Stimulated activated naive B cell treated with anti-CD40 and anti-IgM and Interleukin-4, amounts not matched to agents 10 μg/mL and 1 μg/mL and 100 μg/mL, for 72 hours (primary cell): ENCODE results near the gene DBF4.
A peak's percentile ranks its signal among the peaks of the same experiment; 100 is the strongest.
"Not testable (repeated sequence)": the region's sequence is repeated elsewhere in the genome, so short reads cannot be mapped to it uniquely, and the experiment has no call there.

Experiments used
- ATAC-seq, 2 donors: fragments of 150-1000 bp; cut with Tn5 transposase; replicated peaks; 2 replicates each; pipeline ENCODE4 v1.10.0; 2021; ENCODE audit warnings: moderate library complexity in 1 of 2
- DNase-seq: peaks from one replicate; pipeline ENCODE4 v3.0.0; 2021
- H3K27ac Mint-ChIP-seq: one replicate; pipeline ENCODE4 v1.8.0; 2022; ENCODE audit warnings: mild to moderate bottlenecking, mixed read lengths
- H3K27me3 Mint-ChIP-seq, 2 donors: one replicate each; pipeline ENCODE4 v1.8.0; 2022; ENCODE audit warnings: mixed read lengths in 2 of 2
- H3K36me3 Mint-ChIP-seq, 2 donors: one replicate each; pipeline ENCODE4 v1.8.0; 2022; ENCODE audit warnings: mixed read lengths in 2 of 2, mild to moderate bottlenecking in 1 of 2
- H3K4me1 Mint-ChIP-seq, 2 donors: one replicate each; pipeline ENCODE4 v1.8.0; 2022; ENCODE audit warnings: mixed read lengths in 2 of 2, mild to moderate bottlenecking in 1 of 2
- H3K4me3 Mint-ChIP-seq, 2 donors: one replicate each; pipeline ENCODE4 v1.8.0; 2022; ENCODE audit warnings: mild to moderate bottlenecking in 2 of 2, mixed read lengths in 2 of 2, moderate library complexity in 1 of 2
- H3K9me3 Mint-ChIP-seq, 2 donors: one replicate each; pipeline ENCODE4 v1.8.0; 2022; ENCODE audit warnings: mixed read lengths in 2 of 2, mild to moderate bottlenecking in 1 of 2

Gene DBF4

GRCh38 chr7:87912121-87912520 lies 35.8 kb downstream of the DBF4 start:
- DNase-seq, result no peak
- H3K27ac Mint-ChIP-seq, result no peak overlapping the region
- H3K4me3 Mint-ChIP-seq, result no peak overlapping the region
- no peaks in the 10 kb centered on the region for H3K27me3 Mint-ChIP-seq
- no peaks in the 10 kb centered on the region for H3K9me3 Mint-ChIP-seq
- H3K4me1 Mint-ChIP-seq, result no peaks in the 10 kb centered on the region
- no peak for ATAC-seq
- H3K36me3 Mint-ChIP-seq, result peaks cover 4 to 14% of the 10 kb centered on the region in 2 donors

- Mint-ChIP-seq H3K27me3 (peaks cover 6 to 17% of the 10 kb centered on the region in 2 donors), H3K36me3 (no peaks in the 10 kb centered on the region), H3K27ac (no peak overlapping the region), H3K4me3 (no peak overlapping the region), H3K9me3 (no peaks in the 10 kb centered on the region), H3K4me1 (no peaks in the 10 kb centered on the region)
- DNase-seq, result no peak
- ATAC-seq, result no peak
Measured at GRCh38 chr7:87918740-87919139, 42.4 kb downstream of the DBF4 start.

GRCh38 chr7:87919875-87920274 lies 43.6 kb downstream of the DBF4 start:
- ATAC-seq (no peak), DNase-seq (no peak)
- Mint-ChIP-seq H3K27ac (no peak overlapping the region), H3K27me3 (peaks cover 6 to 17% of the 10 kb centered on the region in 2 donors), H3K4me3 (no peak overlapping the region), H3K4me1 (no peaks in the 10 kb centered on the region), H3K9me3 (no peaks in the 10 kb centered on the region), H3K36me3 (no peaks in the 10 kb centered on the region)

GRCh38 chr7:87920578-87920977 lies 44.3 kb downstream of the DBF4 start:
- H3K4me1 Mint-ChIP-seq, result no peaks in the 10 kb centered on the region
- no peaks in the 10 kb centered on the region for H3K36me3 Mint-ChIP-seq
- DNase-seq (no peak), ATAC-seq (no peak)
- H3K9me3 Mint-ChIP-seq, result no peaks in the 10 kb centered on the region
- peaks cover 6 to 17% of the 10 kb centered on the region in 2 donors for H3K27me3 Mint-ChIP-seq
- H3K4me3 Mint-ChIP-seq, result no peak overlapping the region
- no peak overlapping the region for H3K27ac Mint-ChIP-seq

GRCh38 chr7:87922759-87923395 lies 46.6 kb downstream of the DBF4 start:
- H3K9me3 Mint-ChIP-seq, DNase-seq, H3K4me3 Mint-ChIP-seq, ATAC-seq, H3K27ac Mint-ChIP-seq, H3K36me3 Mint-ChIP-seq: not testable (repeated sequence)
- peaks cover 6 to 22% of the 10 kb centered on the region in 2 donors for H3K27me3 Mint-ChIP-seq
- peaks cover 8 to 13% of the 10 kb centered on the region in 2 donors for H3K4me1 Mint-ChIP-seq

GRCh38 chr7:87926581-87927461 lies 50.5 kb downstream of the DBF4 start:
- Mint-ChIP-seq H3K4me1 (peaks cover 8 to 13% of the 10 kb centered on the region in 2 donors), H3K27ac (peak overlapping the region; percentile 89), H3K36me3 (no peaks in the 10 kb centered on the region), H3K27me3 (peaks cover 0 to 19% of the 10 kb centered on the region in 2 donors), H3K4me3 (peak overlapping the region; percentile 31 to 54), H3K9me3 (no peaks in the 10 kb centered on the region)
- peak; percentile 68 for DNase-seq
- ATAC-seq, result peak; percentile 96 to 99

- peaks cover 10 to 21% of the 10 kb centered on the region in 2 donors for H3K4me1 Mint-ChIP-seq
- ATAC-seq, result no peak
- peak overlapping the region; percentile 88 to 94 for H3K4me3 Mint-ChIP-seq
Measured at GRCh38 chr7:87933605-87933952, 57.3 kb downstream of the DBF4 start.

GRCh38 chr7:87933953-87934698 lies 57.8 kb downstream of the DBF4 start, which contains the start of gene ADAM22:
Gene ADAM22 (plus strand): TSS chr7:87934251. CDS start chr7:87934466, 215 bp downstream.
- peak within 1 kb of the TSS; percentile 81 for H3K27ac Mint-ChIP-seq
- ATAC-seq, result peak; percentile 95 to 99
- H3K36me3 Mint-ChIP-seq, result no peaks in the 10 kb centered on the region

More at GRCh38 chr7:87933605-87933952, 57.3 kb downstream of the DBF4 start:
- Mint-ChIP-seq H3K9me3 (no peaks in the 10 kb centered on the region), H3K27me3 (peaks cover 0 to 23% of the 10 kb centered on the region in 2 donors), H3K27ac (no peak overlapping the region), H3K36me3 (no peaks in the 10 kb centered on the region)
- no peak for DNase-seq

GRCh38 chr7:87934699-87935383 lies 58.5 kb downstream of the DBF4 start:
- Mint-ChIP-seq H3K4me3 (peak overlapping the region; percentile 88 to 94), H3K9me3 (no peaks in the 10 kb centered on the region), H3K27ac (peak overlapping the region; percentile 81), H3K27me3 (peaks cover 4 to 22% of the 10 kb centered on the region in 2 donors), H3K36me3 (no peaks in the 10 kb centered on the region), H3K4me1 (peaks cover 10 to 21% of the 10 kb centered on the region in 2 donors)
- DNase-seq, result peak; percentile 5
- ATAC-seq, result peak; percentile 1 to 2

More at GRCh38 chr7:87933953-87934698, 57.8 kb downstream of the DBF4 start, which contains the start of gene ADAM22:
- Mint-ChIP-seq H3K27me3 (peaks cover 4 to 22% of the 10 kb centered on the region in 2 donors), H3K9me3 (no peaks in the 10 kb centered on the region), H3K4me1 (peaks cover 10 to 21% of the 10 kb centered on the region in 2 donors), H3K4me3 (peak within 1 kb of the TSS; percentile 88 to 94)
- peak; percentile 81 for DNase-seq

- Mint-ChIP-seq H3K4me3 (peak overlapping the region; percentile 88 to 94), H3K4me1 (peaks cover 10 to 21% of the 10 kb centered on the region in 2 donors), H3K9me3 (no peaks in the 10 kb centered on the region), H3K36me3 (no peaks in the 10 kb centered on the region), H3K27ac (no peak overlapping the region), H3K27me3 (peaks cover 4 to 22% of the 10 kb centered on the region in 2 donors)
- ATAC-seq (no peak), DNase-seq (no peak)
Measured at GRCh38 chr7:87935384-87935706, 59.1 kb downstream of the DBF4 start.

- no peaks in the 10 kb centered on the region for H3K36me3 Mint-ChIP-seq
- ATAC-seq (no peak), DNase-seq (no peak)
- H3K27ac Mint-ChIP-seq, result no peak overlapping the region
- peaks cover 4 to 12% of the 10 kb centered on the region in 2 donors for H3K27me3 Mint-ChIP-seq
- H3K4me3 Mint-ChIP-seq, result no peak overlapping the region
- H3K4me1 Mint-ChIP-seq, result no peaks in the 10 kb centered on the region
- no peaks in the 10 kb centered on the region for H3K9me3 Mint-ChIP-seq
Measured at GRCh38 chr7:87941138-87941537, 64.8 kb downstream of the DBF4 start.

- Mint-ChIP-seq H3K27ac (no peak overlapping the region), H3K4me3 (no peak overlapping the region)
Measured at GRCh38 chr7:87944547-87944946, 68.3 kb downstream of the DBF4 start.

GRCh38 chr7:87945926-87946325 lies 69.6 kb downstream of the DBF4 start:
- not testable (repeated sequence) for H3K4me1 Mint-ChIP-seq, ATAC-seq, H3K9me3 Mint-ChIP-seq, H3K4me3 Mint-ChIP-seq, DNase-seq, H3K36me3 Mint-ChIP-seq, H3K27me3 Mint-ChIP-seq, H3K27ac Mint-ChIP-seq

More at GRCh38 chr7:87944547-87944946, 68.3 kb downstream of the DBF4 start:
- Mint-ChIP-seq H3K36me3 (no peaks in the 10 kb centered on the region), H3K27me3 (no peaks in the 10 kb centered on the region), H3K9me3 (peaks cover 0 to 2% of the 10 kb centered on the region in 2 donors), H3K4me1 (no peaks in the 10 kb centered on the region)
- no peak for ATAC-seq
- DNase-seq, result no peak

GRCh38 chr7:87948371-87948770 lies 72.1 kb downstream of the DBF4 start:
- peaks cover 0 to 2% of the 10 kb centered on the region in 2 donors for H3K9me3 Mint-ChIP-seq
- no peaks in the 10 kb centered on the region for H3K27me3 Mint-ChIP-seq
- H3K4me1 Mint-ChIP-seq, result no peaks in the 10 kb centered on the region
- ATAC-seq (no peak), DNase-seq (no peak)
- no peak overlapping the region for H3K4me3 Mint-ChIP-seq
- H3K27ac Mint-ChIP-seq, result no peak overlapping the region
- H3K36me3 Mint-ChIP-seq, result no peaks in the 10 kb centered on the region
